ENCODE data around the gene KRTAP6-3.

The KRTAP6-3 gene

GRCh38 chr21:30567617-30568016 is 24.6 kb upstream of the KRTAP6-3 start:
- no peak for TF ChIP-seq CTCF (conservative IDR thresholded peaks at IDR 0.05)
- H3K27ac ChIP-seq = peak overlapping the region; percentile 64

- no peak for TF ChIP-seq CTCF (conservative IDR thresholded peaks at IDR 0.05)
These were observed 14.5 kb upstream of the KRTAP6-3 start for GRCh38 chr21:30577766-30578165.

GRCh38 chr21:30579346-30579745 is 12.9 kb upstream of the KRTAP6-3 start:
- no peak for TF ChIP-seq CTCF (conservative IDR thresholded peaks at IDR 0.05)
- peak overlapping the region; percentile 91 for H3K27ac ChIP-seq

More at GRCh38 chr21:30577766-30578165, 14.5 kb upstream of the KRTAP6-3 start:
- H3K27ac ChIP-seq = peak overlapping the region; percentile 91

GRCh38 chr21:30580132-30580531 is 12.1 kb upstream of the KRTAP6-3 start:
- no peak for TF ChIP-seq CTCF (conservative IDR thresholded peaks at IDR 0.05)
- H3K27ac ChIP-seq = peak overlapping the region; percentile 91

GRCh38 chr21:30582870-30583269 is 9.4 kb upstream of the KRTAP6-3 start:
- no peak overlapping the region; the same call in 1 of the 2 replicates for H3K27ac ChIP-seq
- TF ChIP-seq CTCF (conservative IDR thresholded peaks at IDR 0.05) = no peak

GRCh38 chr21:30590297-30590696 is 1.9 kb upstream of the KRTAP6-3 start, which contains the start of gene KRTAP22-2:
TSS of gene KRTAP22-2 (minus strand) at chr21:30590397.
- H3K27ac ChIP-seq = no peak within 1 kb of the TSS
- no peak for TF ChIP-seq CTCF (conservative IDR thresholded peaks at IDR 0.05)

- no peak for TF ChIP-seq CTCF (conservative IDR thresholded peaks at IDR 0.05)
- no peak within 1 kb of the TSS for H3K27ac ChIP-seq
These were observed 6.6 kb downstream of the KRTAP6-3 start, which contains the start of gene KRTAP6-2 for GRCh38 chr21:30598802-30599201. TSS of gene KRTAP6-2 (minus strand) at chr21:30598902. CDS start at chr21:30598874, 28 bp downstream.
